Measurements from ENCODE around the gene C2orf15.

DNA sequence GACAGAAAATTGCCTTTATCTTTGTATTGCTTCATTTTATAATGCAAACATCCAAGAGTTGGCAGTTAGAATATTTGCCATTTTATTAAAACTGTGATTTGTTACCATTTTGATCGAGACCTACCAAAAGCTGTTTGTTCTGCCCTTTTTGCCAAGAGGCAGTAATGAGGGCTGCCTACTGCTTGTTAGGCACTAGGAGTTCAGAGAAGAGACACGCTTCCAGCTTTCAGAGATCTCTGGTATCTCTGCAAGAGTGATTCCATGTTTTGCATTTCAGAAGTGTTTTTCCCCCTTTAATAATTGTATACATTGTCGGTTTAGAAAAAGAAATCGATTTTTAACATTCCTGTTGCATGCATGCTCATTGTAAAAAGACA lies 40.1 kb downstream of the C2orf15 start:
- TF ChIP-seq TAF1 (IDR thresholded peaks at IDR 0.05; ENCODE audit: low read depth) (no peak), USF1 (IDR thresholded peaks at IDR 0.05) (no peak), ZBTB7A (IDR thresholded peaks at IDR 0.05; ENCODE audit: low read depth) (no peak), RAD21 (IDR thresholded peaks at IDR 0.05; ENCODE audit: low read depth) (no peak), NFIC (IDR thresholded peaks at IDR 0.05) (no peak), EP300 (IDR thresholded peaks at IDR 0.05; ENCODE audit: borderline replicate concordance) (no peak)

Data from Ishikawa (cell line).